ENCODE data around the gene NFASC. TPM values are rescaled to one million over a fixed set of nuclear protein-coding genes. Genes with fewer than 3 reads are reported as not detected.

NFASC gene
- total RNA-seq, 1 experiment from 2014 or later = 7.8 TPM

- DNase-seq (ENCODE audit: low read depth) = no peak
Observed at GRCh38 chr1:205058853-205059252, 188.2 kb downstream of the NFASC start.

GRCh38 chr1:205059660-205060059 lies 189.0 kb downstream of the NFASC start:
- no peak for DNase-seq (ENCODE audit: low read depth)

GRCh38 chr1:205060746-205061145 lies 190.1 kb downstream of the NFASC start:
- no peak for DNase-seq (ENCODE audit: low read depth)

GRCh38 chr1:205061227-205061626 lies 190.6 kb downstream of the NFASC start:
- DNase-seq (ENCODE audit: low read depth) = no peak

GRCh38 chr1:205061665-205062069 lies 191.0 kb downstream of the NFASC start:
- DNase-seq (ENCODE audit: low read depth) = peak; percentile 65

- no peak for DNase-seq (ENCODE audit: low read depth)
Observed at GRCh38 chr1:205062319-205062718, 191.7 kb downstream of the NFASC start.

GRCh38 chr1:205062895-205063294 lies 192.2 kb downstream of the NFASC start:
- DNase-seq (ENCODE audit: low read depth) = no peak

DNA sequence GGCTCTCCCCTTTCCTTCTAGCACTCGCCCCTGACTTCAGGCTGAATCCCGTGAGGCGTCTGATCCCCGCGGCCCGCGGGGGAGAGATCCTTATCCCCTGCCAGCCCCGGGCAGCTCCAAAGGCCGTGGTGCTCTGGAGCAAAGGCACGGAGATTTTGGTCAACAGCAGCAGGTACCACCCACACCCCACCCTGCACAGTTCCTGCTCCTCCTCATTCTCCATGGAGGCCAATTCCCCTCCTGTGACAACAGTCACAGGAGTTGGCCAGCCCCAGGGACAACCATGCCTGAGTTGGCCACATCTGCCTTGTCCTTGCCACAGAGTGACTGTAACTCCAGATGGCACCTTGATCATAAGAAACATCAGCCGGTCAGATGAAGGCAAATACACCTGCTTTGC lies 193.6 kb downstream of the NFASC start:
- no peak for DNase-seq (ENCODE audit: low read depth)

DNA sequence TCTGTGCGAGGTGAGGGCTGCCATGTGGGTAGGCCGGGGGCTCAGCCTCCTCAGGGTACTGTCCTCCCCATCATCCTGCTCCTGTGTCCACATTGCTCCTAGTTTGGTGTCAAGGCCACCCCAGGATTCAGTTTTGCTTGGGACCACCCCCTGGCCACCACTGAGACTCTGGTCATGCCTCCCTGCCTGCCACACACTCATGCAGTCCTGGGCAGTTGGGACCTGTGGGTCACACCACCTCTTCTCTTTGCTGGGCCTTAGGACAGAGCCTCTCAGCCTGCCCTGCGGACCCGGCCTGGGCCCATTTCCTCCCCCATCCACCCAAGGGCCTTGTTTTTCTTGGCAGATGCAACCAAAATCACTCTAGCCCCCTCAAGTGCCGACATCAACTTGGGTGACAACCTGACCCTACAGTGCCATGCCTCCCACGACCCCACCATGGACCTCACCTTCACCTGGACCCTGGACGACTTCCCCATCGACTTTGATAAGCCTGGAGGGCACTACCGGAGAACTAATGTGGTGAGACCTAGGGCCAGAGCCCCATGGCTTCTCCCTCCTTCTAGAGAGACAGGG lies 194.2 kb downstream of the NFASC start:
- no peak for DNase-seq (ENCODE audit: low read depth)

DNA sequence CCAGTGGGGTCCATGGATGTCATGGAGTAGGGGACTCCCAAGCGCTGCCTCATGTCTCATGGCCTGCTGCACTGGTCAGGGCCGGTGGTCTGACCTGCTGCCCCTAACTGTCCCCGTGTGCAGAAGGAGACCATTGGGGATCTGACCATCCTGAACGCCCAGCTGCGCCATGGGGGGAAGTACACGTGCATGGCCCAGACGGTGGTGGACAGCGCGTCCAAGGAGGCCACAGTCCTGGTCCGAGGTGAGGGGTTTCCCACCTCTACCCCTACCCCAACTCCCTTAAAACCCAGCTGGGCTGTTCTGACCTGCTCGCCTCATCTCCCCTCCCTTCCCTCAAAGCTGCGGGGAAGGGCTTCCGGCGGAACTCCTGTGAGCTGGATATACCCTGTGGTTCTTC lies 195.0 kb downstream of the NFASC start:
- no peak for DNase-seq (ENCODE audit: low read depth)

DNA sequence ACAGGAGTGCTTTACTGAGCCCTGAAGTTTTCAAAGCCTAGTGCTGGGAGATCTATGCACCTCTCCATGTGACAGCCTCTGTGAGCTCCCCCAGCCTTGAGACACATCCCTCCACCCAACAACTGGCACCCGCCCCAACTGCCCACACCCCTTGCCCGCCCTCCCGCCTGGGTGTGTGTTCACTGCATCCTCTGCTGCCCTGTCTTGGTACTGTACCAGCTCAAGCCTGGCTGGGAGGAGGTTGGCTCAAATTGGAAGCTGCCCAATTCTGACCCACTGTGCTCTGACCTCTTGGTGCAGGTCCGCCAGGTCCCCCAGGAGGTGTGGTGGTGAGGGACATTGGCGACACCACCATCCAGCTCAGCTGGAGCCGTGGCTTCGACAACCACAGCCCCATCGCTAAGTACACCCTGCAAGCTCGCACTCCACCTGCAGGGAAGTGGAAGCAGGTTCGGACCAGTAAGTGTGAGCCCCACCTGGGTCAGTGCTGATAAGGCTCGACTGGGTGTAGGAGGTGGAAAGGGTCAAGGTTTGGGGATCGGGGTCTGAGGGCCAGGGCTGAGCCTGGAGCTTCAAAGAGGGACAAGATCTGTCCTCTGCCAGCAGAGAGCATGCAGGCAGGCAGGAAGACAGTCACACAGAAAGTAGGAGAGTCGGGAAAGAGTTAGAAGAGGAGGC lies 195.6 kb downstream of the NFASC start:
- DNase-seq (ENCODE audit: low read depth) = no peak

GRCh38 chr1:205067031-205067430 lies 196.4 kb downstream of the NFASC start:
- no peak for DNase-seq (ENCODE audit: low read depth)

DNA sequence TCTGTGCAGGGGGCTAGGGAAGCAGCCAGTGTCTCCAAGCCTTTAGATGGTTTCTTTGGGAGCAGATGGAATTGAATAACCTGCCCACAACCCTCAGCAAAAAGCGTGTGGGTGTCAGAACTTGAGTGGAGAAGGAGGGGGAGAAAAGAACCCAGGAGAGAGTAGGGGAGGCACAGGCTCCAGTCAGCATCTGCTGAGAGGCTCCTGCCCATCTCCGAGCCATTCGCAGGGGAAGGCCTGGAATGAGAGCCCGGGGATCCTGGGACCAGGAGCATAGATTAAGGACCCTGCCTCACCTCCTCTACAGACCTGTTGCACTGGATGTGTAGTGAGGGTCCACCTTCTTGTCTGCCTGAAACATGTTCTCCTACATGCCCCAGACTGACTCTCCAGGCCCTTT lies 197.3 kb downstream of the NFASC start:
- no peak for DNase-seq (ENCODE audit: low read depth)

- no peak for DNase-seq (ENCODE audit: low read depth)
Observed at GRCh38 chr1:205068457-205069040, 197.9 kb downstream of the NFASC start.

DNA sequence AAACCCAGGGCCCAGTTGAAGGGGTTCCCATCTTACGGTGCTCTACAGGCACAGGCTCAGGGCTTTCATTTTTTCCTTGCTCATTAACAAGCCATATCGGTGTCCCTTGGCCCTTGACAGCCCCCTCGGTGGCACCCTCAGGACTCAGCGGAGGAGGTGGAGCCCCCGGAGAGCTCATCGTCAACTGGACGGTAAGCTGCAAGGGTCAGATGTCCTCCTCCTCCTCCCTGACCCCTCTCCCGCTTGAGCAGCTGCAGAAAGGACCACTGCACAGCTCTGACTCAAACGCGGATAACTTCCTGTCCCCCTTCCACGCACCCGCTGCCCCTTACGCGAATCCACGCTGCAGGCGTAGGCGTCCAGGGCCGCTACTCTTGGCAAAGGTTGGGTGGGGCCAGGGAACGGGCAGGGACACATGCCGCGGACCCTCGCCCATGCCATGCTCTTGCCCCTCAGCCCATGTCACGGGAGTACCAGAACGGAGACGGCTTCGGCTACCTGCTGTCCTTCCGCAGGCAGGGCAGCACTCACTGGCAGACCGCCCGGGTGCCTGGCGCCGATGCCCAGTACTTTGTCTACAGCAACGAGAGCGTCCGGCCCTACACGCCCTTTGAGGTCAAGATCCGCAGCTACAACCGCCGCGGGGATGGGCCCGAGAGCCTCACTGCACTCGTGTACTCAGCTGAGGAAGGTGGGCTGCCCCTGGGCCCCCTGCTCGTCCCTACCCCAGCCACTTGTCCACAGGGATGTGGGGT lies 198.9 kb downstream of the NFASC start:
- peak; percentile 24 for DNase-seq (ENCODE audit: low read depth)

GRCh38 chr1:205071028-205071409 lies 200.4 kb downstream of the NFASC start:
- DNase-seq (ENCODE audit: low read depth) = no peak

- no peak for DNase-seq (ENCODE audit: low read depth)
Observed at GRCh38 chr1:205071801-205072200, 201.1 kb downstream of the NFASC start.

- no peak for DNase-seq (ENCODE audit: low read depth)
Observed at GRCh38 chr1:205072286-205072685, 201.6 kb downstream of the NFASC start.
